A673 (cell line): Measurements from ENCODE around the gene CLTC. TPM values are rescaled to one million over a fixed set of nuclear protein-coding genes. Genes with fewer than 3 reads are reported as not detected.

Experiments used
- BruUV-seq: library from RNA; stranded (reverse); fragments of 400-500 nt; replicated peaks from 2 replicates; lab custom pipeline; 2021; lab: Mats Ljungman, UMichigan
- CTCF ChIA-PET: fragments of 300-600 bp; sonication (Branson Sonifier 250); formaldehyde crosslinking; loops from one replicate; lab custom pipeline; 2022; ENCODE audit warnings: antibody characterized with exemption; lab: Charles Lee
- POLR2A ChIA-PET: fragments of 300-600 bp; sonication (Branson Sonifier 250); formaldehyde crosslinking; loops from one replicate; lab custom pipeline; 2022; ENCODE audit warnings: antibody characterized with exemption; ENCODE audit not compliant: low non-redundant PET; lab: Charles Lee
- DNase-seq: peaks from one replicate; pipeline ENCODE4 v3.0.0-alpha.2; 2015; ENCODE audit warnings: low spot score
- H3K27ac ChIP-seq: fragments of 200-600 bp; sonication (generic); 2 replicates; pipeline ENCODE4 v1.5.1; 2016; ENCODE audit warnings: mixed run types, low read depth, mild to moderate bottlenecking, mixed read lengths, antibody characterized with exemption, low read length; ENCODE audit not compliant: poor library complexity, severe bottlenecking
- H3K27me3 ChIP-seq: fragments of 200-600 bp; sonication (generic); replicated peaks from 2 replicates; pipeline ENCODE4 v1.6.1; 2017; ENCODE audit warnings: mixed run types, low read depth, mild to moderate bottlenecking, mixed read lengths, antibody characterized with exemption, low read length; ENCODE audit not compliant: insufficient read depth, poor library complexity
- H3K36me3 ChIP-seq: fragments of 200-600 bp; sonication (generic); 2 replicates; pipeline ENCODE4 v1.6.1; 2016; ENCODE audit warnings: mixed run types, mild to moderate bottlenecking, mixed read lengths, antibody characterized with exemption, low read length; ENCODE audit not compliant: insufficient read depth, poor library complexity, severe bottlenecking
- H3K4me1 ChIP-seq: fragments of 200-600 bp; sonication (generic); 2 replicates; pipeline ENCODE4 v1.6.1; 2017; ENCODE audit warnings: mixed run types, mild to moderate bottlenecking, mixed read lengths, antibody characterized with exemption, low read length; ENCODE audit not compliant: insufficient read depth, poor library complexity, severe bottlenecking
- H3K4me3 ChIP-seq: fragments of 200-600 bp; sonication (generic); 2 replicates; pipeline ENCODE4 v1.5.1; 2016; ENCODE audit warnings: low read depth, mixed run types, mild to moderate bottlenecking, mixed read lengths, low read length; ENCODE audit not compliant: poor library complexity, severe bottlenecking
- H3K9me3 ChIP-seq: fragments of 200-600 bp; sonication (generic); 2 replicates; pipeline ENCODE4 v1.6.1; 2016; ENCODE audit warnings: mixed run types, low read depth, mild to moderate bottlenecking, mixed read lengths, antibody characterized with exemption, low read length; ENCODE audit not compliant: poor library complexity, severe bottlenecking
- EZH2 ChIP-seq: fragments of 200-600 bp; sonication (generic); IDR thresholded peaks from 2 replicates; pipeline ENCODE4 v1.6.1; 2017; ENCODE audit warnings: borderline replicate concordance, low read depth, mild to moderate bottlenecking, mixed read lengths, antibody characterized with exemption, low read length; ENCODE audit not compliant: poor library complexity, severe bottlenecking
- intact Hi-C: fragments of 100-400 bp; cut with micrococcal nuclease; formaldehyde crosslinking; loops from one replicate; pipeline ENCODE4 v1.10.0; 2022; ENCODE audit not compliant: unreplicated experiment
- total RNA-seq: library from RNA; stranded (reverse); gene quantifications from 2 replicates; pipeline ENCODE4 v1.2.3, GENCODE V29; 2021
- TF ChIP-seq, protein P1 (sequence below): fragments of 300-800, 200-600 bp; sonication (generic); conservative IDR thresholded peaks from 2 replicates; pipeline ENCODE4 v1.5.1; 2017; ENCODE audit warnings: low read depth, mild to moderate bottlenecking, antibody characterized with exemption, low read length, moderate library complexity, mixed read lengths

CLTC gene
- total RNA-seq, 1 experiment from 2014 or later: 313 TPM

DNA sequence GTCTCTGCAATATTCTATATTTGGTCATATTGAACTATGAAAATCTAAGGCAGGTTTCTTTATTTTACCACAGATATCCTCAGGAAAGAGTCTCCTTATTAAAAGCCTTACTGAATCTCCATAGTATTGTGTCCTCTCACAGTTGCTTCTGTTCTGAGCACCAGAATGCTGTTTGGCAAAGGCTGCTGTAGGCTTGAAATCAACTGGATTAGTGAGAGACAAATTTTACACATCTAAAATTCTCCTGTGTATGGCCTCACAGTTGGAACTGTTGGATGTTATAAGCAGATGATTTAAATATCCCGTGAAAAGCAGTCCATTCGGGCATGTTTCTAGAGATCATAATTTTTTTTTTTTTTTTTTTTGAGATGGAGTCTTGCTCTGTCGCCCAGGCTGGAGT, 9.5 kb downstream of the CLTC start:
- Histone ChIP-seq H3K4me3 (no peak overlapping the region), H3K36me3 (no peaks in the 10 kb centered on the region), H3K4me1 (peaks cover 43% of the 10 kb centered on the region), H3K9me3 (no peaks in the 10 kb centered on the region), H3K27me3 (no peaks in the 10 kb centered on the region), H3K27ac (no peak overlapping the region)
- ChIA-PET CTCF (no interaction called here), POLR2A (no interaction called here)
- DNase-seq: no peak
- intact Hi-C loops: no loop called here
- no peak for TF ChIP-seq EZH2
- TF ChIP-seq, protein P1, sequence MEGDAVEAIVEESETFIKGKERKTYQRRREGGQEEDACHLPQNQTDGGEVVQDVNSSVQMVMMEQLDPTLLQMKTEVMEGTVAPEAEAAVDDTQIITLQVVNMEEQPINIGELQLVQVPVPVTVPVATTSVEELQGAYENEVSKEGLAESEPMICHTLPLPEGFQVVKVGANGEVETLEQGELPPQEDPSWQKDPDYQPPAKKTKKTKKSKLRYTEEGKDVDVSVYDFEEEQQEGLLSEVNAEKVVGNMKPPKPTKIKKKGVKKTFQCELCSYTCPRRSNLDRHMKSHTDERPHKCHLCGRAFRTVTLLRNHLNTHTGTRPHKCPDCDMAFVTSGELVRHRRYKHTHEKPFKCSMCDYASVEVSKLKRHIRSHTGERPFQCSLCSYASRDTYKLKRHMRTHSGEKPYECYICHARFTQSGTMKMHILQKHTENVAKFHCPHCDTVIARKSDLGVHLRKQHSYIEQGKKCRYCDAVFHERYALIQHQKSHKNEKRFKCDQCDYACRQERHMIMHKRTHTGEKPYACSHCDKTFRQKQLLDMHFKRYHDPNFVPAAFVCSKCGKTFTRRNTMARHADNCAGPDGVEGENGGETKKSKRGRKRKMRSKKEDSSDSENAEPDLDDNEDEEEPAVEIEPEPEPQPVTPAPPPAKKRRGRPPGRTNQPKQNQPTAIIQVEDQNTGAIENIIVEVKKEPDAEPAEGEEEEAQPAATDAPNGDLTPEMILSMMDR: no peak
- BruUV-seq: no TSS peak

GRCh38 chr17:59631276-59631675, 11.6 kb downstream of the CLTC start:
- Histone ChIP-seq H3K27me3 (no peaks in the 10 kb centered on the region), H3K9me3 (no peaks in the 10 kb centered on the region), H3K4me1 (peaks cover 55% of the 10 kb centered on the region), H3K27ac (no peak overlapping the region), H3K36me3 (no peaks in the 10 kb centered on the region), H3K4me3 (no peak overlapping the region)
- intact Hi-C loops: no loop called here
- ChIA-PET CTCF (no interaction called here), POLR2A (no interaction called here)
- BruUV-seq: no TSS peak
- DNase-seq: no peak
- TF ChIP-seq EZH2: no peak
- TF ChIP-seq, protein P1: no peak

- TF ChIP-seq, protein P1: no peak
- TF ChIP-seq EZH2: no peak
- intact Hi-C loops: no loop called here
- Histone ChIP-seq H3K9me3 (no peaks in the 10 kb centered on the region), H3K4me1 (peaks cover 43% of the 10 kb centered on the region), H3K27ac (peak overlapping the region; percentile 46), H3K36me3 (no peaks in the 10 kb centered on the region), H3K27me3 (no peaks in the 10 kb centered on the region), H3K4me3 (no peak overlapping the region)
- no peak for DNase-seq
- ChIA-PET POLR2A (no interaction called here), CTCF (interaction anchor here (0.6 kb wide), 1 partner anchor 511 kb away, joined by 3 read pairs; no protein-coding TSS in a partner anchor)
- BruUV-seq: no TSS peak
Observed at GRCh38 chr17:59632398-59632797, 12.7 kb downstream of the CLTC start.
